Measurements from ENCODE around the gene MDGA2.

DNA sequence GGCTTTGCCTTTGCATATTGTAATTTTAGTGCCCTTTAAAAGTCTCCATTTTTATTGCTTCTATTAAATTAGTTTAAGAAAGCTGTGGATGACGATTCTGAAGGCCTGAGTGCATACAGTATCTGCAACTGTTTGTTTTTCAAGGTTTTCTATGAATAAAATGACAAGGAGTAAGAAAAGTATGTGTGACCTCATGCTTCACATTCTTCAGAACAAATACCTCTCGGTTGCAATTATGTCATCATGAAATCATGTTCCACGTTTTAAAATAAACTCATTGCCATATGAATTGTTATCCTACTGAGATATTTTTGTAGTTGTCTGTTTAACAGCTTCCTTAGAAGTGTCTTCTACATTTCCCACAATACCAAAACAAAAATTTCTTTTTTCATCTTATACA, 374.6 kb downstream of the MDGA2 start:
- TF ChIP-seq POLR2A (IDR thresholded peaks at IDR 0.05) = no peak
- TF ChIP-seq, protein P1, sequence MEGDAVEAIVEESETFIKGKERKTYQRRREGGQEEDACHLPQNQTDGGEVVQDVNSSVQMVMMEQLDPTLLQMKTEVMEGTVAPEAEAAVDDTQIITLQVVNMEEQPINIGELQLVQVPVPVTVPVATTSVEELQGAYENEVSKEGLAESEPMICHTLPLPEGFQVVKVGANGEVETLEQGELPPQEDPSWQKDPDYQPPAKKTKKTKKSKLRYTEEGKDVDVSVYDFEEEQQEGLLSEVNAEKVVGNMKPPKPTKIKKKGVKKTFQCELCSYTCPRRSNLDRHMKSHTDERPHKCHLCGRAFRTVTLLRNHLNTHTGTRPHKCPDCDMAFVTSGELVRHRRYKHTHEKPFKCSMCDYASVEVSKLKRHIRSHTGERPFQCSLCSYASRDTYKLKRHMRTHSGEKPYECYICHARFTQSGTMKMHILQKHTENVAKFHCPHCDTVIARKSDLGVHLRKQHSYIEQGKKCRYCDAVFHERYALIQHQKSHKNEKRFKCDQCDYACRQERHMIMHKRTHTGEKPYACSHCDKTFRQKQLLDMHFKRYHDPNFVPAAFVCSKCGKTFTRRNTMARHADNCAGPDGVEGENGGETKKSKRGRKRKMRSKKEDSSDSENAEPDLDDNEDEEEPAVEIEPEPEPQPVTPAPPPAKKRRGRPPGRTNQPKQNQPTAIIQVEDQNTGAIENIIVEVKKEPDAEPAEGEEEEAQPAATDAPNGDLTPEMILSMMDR (IDR thresholded peaks at IDR 0.05) = no peak

All from heart left ventricle (tissue), 13 donors.